NCI-H526 (cell line): ENCODE data around the gene FABP1.

Experiments
- DNase-seq, 2 experiments: peaks; one replicate each; lab custom pipeline; 2025; lab: John Stamatoyannopoulos, UW

Gene FABP1

GRCh38 chr2:88127888-88128653 is at the start of gene FABP1:
FABP1 (minus strand) TSS chr2:88128062; CDS start chr2:88128017, 45 bp downstream.
- no peak for DNase-seq

GRCh38 chr2:88177556-88177955 is 49.7 kb upstream of the FABP1 start:
- DNase-seq, result peak in 1 of 2 experiments; percentile 34

GRCh38 chr2:88176352-88176984 is 48.6 kb upstream of the FABP1 start:
- peak; percentile 97 to 98 for DNase-seq

- no peak for DNase-seq
Observed at GRCh38 chr2:88172882-88173281, 45.0 kb upstream of the FABP1 start.

GRCh38 chr2:88171966-88172365 is 44.1 kb upstream of the FABP1 start:
- no peak for DNase-seq

GRCh38 chr2:88170472-88170892 is 42.6 kb upstream of the FABP1 start:
- DNase-seq, result peak in 1 of 2 experiments; percentile 77

GRCh38 chr2:88168386-88168785 is 40.5 kb upstream of the FABP1 start:
- DNase-seq, result no peak

GRCh38 chr2:88167740-88168139 is 39.9 kb upstream of the FABP1 start:
- DNase-seq, result no peak

- no peak for DNase-seq
Observed at GRCh38 chr2:88165332-88166003, 37.6 kb upstream of the FABP1 start.

GRCh38 chr2:88161446-88162244 is 33.8 kb upstream of the FABP1 start:
- no peak for DNase-seq

- no peak for DNase-seq
Observed at GRCh38 chr2:88160517-88160916, 32.7 kb upstream of the FABP1 start.

- DNase-seq, result peak; percentile 60 to 85
Observed at GRCh38 chr2:88159955-88160415, 32.1 kb upstream of the FABP1 start.

GRCh38 chr2:88159481-88159880 is 31.6 kb upstream of the FABP1 start:
- DNase-seq, result no peak

GRCh38 chr2:88148929-88149438 is 21.1 kb upstream of the FABP1 start:
- no peak for DNase-seq

- no peak for DNase-seq
Observed at GRCh38 chr2:88147145-88147544, 19.3 kb upstream of the FABP1 start.

GRCh38 chr2:88146590-88146989 is 18.7 kb upstream of the FABP1 start:
- no peak for DNase-seq

GRCh38 chr2:88144914-88145497 is 17.1 kb upstream of the FABP1 start:
- no peak for DNase-seq

GRCh38 chr2:88144271-88144670 is 16.4 kb upstream of the FABP1 start:
- DNase-seq, result no peak

- no peak for DNase-seq
Observed at GRCh38 chr2:88141952-88142351, 14.1 kb upstream of the FABP1 start.

- DNase-seq, result no peak
Observed at GRCh38 chr2:88139804-88140203, 11.9 kb upstream of the FABP1 start.

GRCh38 chr2:88139203-88139702 is 11.4 kb upstream of the FABP1 start:
- no peak for DNase-seq
